DND-41 (cell line): ENCODE results near the gene CENPC.

ENCODE experiments used
- CTCF ChIP-seq: IDR thresholded peaks from 2 replicates; pipeline ENCODE4 v1.5.1; 2012; ENCODE audit warnings: borderline replicate concordance, low read length, moderate library complexity, mild to moderate bottlenecking; ENCODE audit not compliant: poor library complexity, severe bottlenecking; ENCODE audit errors: extremely low read depth
- EZH2 ChIP-seq: IDR thresholded peaks from 3 replicates; pipeline ENCODE4 v1.6.1; 2012; ENCODE audit warnings: borderline replicate concordance, low read depth, mild to moderate bottlenecking, moderate library complexity, low read length, inconsistent platforms; ENCODE audit not compliant: severe bottlenecking

- TF ChIP-seq EZH2: no peak
- no peak for TF ChIP-seq CTCF
Measured at GRCh38 chr4:67499799-67500198, 45.5 kb downstream of the CENPC start.
